K562 (cell line): Measurements from ENCODE around the gene PATJ.

Source experiments
- KHSRP ChIP-seq: fragments of 450-650 bp; IDR thresholded peaks from 2 replicates; pipeline ENCODE4 v1.6.1; 2017
- MTA3 ChIP-seq: fragments of 450-650 bp; formaldehyde crosslinking; IDR thresholded peaks from 2 replicates; pipeline ENCODE4 v1.6.1; 2017; ENCODE audit warnings: mild to moderate bottlenecking, borderline replicate concordance
- TARDBP ChIP-seq: fragments of 450-650 bp; IDR thresholded peaks from 2 replicates; pipeline ENCODE4 v1.6.1; 2016

DNA sequence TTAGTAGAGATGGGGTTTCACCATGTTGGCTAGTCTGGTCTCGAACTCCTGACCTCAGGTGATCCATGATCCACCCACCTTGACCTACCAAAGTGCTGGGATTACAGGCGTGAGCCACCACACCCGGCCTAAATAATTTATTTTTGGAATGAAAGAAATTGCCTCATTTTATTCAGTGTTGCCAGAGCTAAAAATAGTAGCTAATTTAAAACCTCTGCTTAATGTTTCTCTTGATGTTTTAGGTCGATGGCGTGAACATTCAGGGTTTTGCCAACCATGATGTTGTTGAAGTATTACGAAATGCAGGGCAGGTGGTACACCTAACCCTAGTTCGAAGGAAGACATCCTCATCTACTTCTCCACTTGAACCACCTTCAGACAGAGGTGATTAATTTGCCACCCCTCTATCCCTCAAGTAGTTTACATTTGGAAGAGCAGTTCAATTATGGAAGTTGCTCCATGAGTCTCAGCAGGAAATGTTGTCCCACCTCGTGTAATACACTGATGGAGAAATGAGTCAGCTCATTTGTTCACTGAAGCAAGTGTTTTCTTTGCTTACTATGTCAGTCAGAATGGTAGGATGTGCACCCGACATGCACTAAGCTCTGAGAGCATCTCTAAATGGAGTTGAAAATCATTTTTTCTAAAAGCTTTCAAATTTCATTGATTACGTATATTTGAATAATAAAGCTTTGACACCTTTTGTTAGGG lies 54.9 kb downstream of the PATJ start:
- no peak for TF ChIP-seq KHSRP
- TF ChIP-seq MTA3: no peak
- no peak for TF ChIP-seq TARDBP
